ENCODE measurements around the gene CNGA1.
"Not testable (repeated sequence)": the region's sequence is repeated elsewhere in the genome, so short reads cannot be mapped to it uniquely, and the experiment has no call there.

Gene CNGA1

DNA sequence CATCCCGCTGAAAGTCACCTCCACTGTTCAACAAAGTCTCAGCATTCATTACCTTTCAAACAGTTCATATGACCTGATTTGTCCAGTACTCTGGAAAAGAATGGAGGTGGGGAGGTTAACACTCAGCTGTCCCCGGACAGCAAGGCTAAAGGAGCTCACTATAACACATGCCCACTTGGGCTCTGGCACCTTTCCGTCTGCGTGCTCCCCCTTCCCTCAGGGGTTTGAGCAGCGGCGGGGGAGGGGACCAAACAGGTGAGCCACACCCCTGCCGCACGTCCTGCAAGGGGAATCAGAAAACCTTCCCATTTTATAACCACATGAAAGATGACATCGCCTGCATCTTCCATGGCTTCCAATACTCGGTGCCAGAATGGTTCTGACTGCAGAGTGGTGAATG lies 62.2 kb downstream of the CNGA1 start:
- no peak for DNase-seq

DNA sequence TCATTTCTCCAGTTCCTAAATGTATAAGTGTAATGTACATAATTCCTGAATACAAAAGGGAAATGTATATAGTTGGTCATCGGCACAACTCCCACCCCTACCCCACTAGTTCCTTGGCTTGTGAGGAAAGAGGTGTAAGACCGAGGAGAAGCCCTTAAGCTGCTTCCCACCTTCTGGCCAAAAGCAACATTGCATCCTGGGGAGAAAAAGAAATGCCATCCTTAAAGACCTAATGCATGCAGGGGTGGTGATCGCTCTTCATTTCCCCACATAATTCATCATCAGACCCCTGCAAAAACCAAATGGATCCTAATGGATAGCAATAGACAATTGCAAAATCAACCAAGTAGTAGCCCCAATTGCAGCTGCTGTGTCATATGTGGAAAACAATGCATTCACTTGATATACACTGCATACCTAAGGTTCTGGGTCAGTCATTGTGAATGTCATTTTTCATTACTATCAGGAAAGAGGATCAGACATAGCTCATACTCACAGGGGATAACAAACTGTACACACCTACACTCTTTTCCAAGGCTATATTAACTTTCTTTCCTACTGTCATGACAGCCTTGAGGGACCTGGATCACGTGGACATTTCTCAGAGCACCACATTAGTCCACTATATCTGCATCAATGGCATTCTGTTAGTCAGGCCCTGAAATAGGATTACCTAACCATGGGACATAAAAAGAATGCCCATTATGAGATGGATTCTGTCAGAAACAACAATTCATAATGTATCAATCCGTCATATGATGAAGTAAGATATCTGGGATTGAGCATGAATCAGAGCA lies 70.4 kb downstream of the CNGA1 start:
- no peak for DNase-seq

DNA sequence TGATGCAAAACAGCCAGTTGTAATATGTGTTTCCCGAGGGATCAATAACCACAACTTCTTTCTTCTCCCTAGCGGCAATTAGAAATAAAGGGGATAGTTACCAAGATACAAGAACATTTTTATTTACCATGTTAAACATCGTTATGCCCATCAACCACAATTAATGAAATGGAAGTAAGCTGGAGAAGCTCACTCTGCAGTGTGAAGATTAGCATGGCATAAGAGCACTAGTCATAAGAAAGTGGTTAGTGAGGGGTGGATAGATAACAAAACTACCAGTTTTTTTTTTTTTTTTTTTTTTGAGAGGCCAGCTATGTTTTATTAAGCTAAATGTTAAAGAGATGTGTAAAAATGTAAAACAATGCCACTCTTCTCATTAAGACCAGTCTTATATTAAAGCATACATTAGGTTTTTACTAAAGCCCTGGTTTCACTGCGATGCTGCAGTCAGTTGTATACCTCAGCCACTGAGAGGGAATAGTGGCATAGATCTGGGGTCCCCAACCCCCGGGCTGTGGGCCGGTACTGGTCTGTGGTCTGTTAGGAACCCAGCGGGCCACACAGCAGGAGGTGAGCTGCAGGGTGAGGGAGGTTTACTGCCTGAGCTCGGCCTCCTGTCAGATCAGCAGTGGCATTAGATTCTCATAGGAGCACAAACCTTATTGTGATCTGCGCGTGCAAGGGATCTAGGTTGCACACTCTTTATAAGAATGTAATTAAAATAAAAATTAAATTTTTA lies 74.2 kb downstream of the CNGA1 start:
- no peak for DNase-seq

- DNase-seq, result no peak
Measured at GRCh38 chr4:47939456-47939855, 77.0 kb downstream of the CNGA1 start.

- DNase-seq, result no peak
Measured at GRCh38 chr4:47936336-47936735, 80.1 kb downstream of the CNGA1 start.

- no peak for DNase-seq
Measured at GRCh38 chr4:47933840-47934239, 82.6 kb downstream of the CNGA1 start.

- no peak for DNase-seq
Measured at GRCh38 chr4:47930971-47931804, 85.3 kb downstream of the CNGA1 start.

DNA sequence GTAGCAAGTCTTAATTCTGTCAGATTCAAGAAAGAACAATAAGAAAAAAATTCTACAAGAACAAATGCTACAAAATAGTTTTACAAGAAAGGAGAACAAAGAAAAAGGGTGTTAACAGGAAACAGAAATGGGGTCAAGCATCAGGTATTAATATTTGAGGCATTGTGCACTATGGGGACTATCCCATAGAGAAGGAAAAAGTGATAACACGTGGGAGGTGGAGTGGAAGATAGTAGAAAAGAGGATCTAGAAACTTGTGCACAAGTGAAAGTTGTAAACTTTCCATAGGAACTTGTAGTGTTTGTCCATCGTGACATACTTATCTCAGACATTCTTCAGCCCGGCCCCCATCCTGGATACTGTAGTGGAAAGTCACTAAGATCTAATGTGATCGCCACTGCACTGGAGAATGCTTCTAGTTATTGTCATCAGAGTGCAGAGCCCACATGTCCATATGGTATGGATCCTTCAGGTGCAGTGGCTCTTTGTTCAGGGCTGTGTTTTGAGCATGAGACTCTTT lies 86.7 kb downstream of the CNGA1 start:
- no peak for DNase-seq

GRCh38 chr4:47926667-47927258 lies 89.7 kb downstream of the CNGA1 start:
- peak; percentile 59 for DNase-seq

GRCh38 chr4:47923261-47923608 lies 93.2 kb downstream of the CNGA1 start:
- not testable (repeated sequence) for DNase-seq

DNA sequence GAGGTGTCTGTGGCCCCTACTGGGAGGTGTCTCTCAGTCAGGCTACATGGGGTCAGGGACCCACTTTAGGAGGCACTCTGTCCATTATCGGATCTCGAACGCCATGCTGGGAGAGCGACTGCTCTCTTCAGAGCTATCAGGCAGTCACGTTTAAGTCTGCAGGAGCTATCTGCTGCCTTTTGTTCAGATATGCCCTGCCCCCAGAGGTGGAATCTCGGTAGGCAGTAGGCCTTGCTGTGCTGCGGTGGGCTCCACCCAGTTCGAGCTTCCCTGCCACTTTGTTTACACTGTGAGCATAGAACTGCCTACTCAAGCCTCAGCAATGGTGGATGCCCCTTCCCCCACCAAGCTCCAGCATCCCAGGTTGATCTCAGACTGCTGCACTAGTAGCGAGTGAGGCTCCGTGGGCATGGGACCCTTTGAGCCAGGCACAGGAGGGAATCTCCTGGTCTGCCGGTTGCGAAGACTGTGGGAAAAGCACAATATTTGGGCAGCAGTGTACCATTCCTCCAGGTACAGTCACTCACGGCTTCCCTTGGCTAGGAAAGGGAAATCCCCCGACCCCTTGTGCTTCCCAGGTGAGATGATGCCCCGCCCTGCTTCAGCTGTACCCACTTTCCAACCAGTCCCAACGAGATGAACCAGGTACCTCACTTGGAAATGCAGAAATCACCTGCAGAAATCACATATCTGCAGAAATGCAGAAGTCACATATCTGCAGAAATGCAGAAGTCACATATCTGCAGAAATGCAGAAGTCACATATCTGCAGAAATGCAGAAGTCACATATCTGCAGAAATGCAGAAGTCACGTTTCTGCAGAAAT lies 93.8 kb downstream of the CNGA1 start:
- not testable (repeated sequence) for DNase-seq

- DNase-seq, result not testable (repeated sequence)
Measured at GRCh38 chr4:47917163-47917562, 99.3 kb downstream of the CNGA1 start.

GRCh38 chr4:47915378-47915777 lies 101.1 kb downstream of the CNGA1 start:
- no peak for DNase-seq

GRCh38 chr4:47914926-47915237 lies 101.6 kb downstream of the CNGA1 start:
- no peak for DNase-seq

GRCh38 chr4:47914220-47914925 lies 102.1 kb downstream of the CNGA1 start, which contains the start of gene NFXL1:
NFXL1 (minus strand) TSS chr4:47914583; CDS start chr4:47914203, 380 bp downstream.
- DNase-seq, result peak; percentile 96

DNA sequence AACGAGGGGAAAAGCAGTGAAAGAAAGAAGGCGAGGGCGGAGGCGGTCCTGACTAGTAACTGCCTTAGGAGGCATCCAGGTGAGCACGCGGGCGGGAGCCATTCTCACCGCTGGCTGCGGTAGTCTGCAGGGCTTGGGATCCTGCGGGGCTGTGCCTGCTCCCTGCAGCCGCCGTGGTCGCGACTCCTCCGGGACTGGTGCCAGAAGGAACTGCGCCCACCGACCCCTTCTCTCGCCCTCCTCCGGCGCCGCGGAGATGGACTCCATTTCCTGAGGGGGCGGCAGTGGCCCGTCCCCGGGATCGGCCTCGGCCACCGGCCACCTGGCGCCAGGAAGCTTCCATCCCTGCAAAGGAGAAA lies 102.6 kb downstream of the CNGA1 start:
- no peak for DNase-seq

DNA sequence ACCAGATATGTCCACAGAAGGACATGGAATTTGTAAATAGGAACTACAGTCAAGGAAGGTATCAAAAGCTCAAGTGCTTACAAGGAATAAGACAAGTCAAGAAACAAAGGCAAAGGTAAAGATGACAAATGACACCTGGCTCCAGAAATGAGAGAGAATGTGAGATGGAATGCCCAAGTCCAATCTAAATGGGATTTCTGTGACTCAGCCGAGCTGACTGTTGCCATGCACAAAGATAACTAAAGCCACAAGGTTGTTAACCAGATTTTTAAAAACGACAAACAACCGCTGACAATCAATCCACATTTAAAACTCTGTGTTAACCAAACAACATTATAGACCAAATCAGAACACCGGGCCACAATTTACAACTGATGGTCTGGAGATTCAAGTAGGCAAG lies 103.2 kb downstream of the CNGA1 start:
- no peak for DNase-seq

DNA sequence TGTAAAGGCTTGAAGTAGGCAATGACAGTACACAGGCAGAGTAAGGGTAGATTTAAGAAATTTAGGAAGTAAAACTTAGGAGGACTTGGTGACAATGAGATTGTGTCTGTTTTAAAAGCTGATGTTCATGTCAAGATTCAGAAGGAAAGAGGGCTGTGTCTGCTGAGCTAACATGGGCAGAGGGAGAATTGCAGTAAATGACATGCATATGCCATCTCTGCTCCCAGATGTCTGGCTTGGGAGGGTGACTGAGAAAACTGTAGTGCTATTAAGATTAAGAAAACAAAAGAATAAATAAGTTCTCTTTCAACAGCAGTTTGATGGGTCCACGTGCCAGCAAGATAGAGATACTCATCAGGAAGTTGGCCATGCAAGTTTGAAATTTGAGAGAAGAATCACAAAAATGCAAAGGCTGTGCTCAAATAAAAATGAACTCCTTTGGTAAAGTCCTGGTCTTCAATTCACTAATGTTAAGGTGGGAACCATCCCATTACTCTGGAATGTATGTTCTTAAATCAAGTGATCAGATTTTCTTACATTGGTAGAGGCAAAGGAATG lies 109.3 kb downstream of the CNGA1 start:
- DNase-seq, result no peak

- no peak for DNase-seq
Measured at GRCh38 chr4:47899639-47900038, 116.8 kb downstream of the CNGA1 start.

GRCh38 chr4:47891928-47892327 lies 124.6 kb downstream of the CNGA1 start:
- no peak for DNase-seq

Measured in NCI-H774 (cell line).